OCI-LY1 (cell line): ENCODE data around the gene PLPP1.

Experiments used
- H2AFZ ChIP-seq: fragments of 200-600 bp; sonication (generic), shearing (Covaris generic); 2 replicates; pipeline ENCODE4 v1.6.0; 2014; ENCODE audit warnings: antibody characterized with exemption, mild to moderate bottlenecking, low read length
- H3F3A ChIP-seq: fragments of 200-600 bp; sonication (generic), shearing (Covaris generic); 2 replicates; pipeline ENCODE4 v1.6.0; 2014; ENCODE audit warnings: mild to moderate bottlenecking, antibody characterized with exemption, low read length, moderate library complexity; ENCODE audit not compliant: insufficient read depth
- H3K27ac ChIP-seq: fragments of 200-600 bp; sonication (generic); 2 replicates; pipeline ENCODE4 v1.5.1; 2014; ENCODE audit warnings: low read length, mixed run types, mild to moderate bottlenecking, low read depth; ENCODE audit not compliant: poor library complexity, severe bottlenecking
- H3K27me3 ChIP-seq: fragments of 200-600 bp; sonication (generic); 2 replicates; pipeline ENCODE4 v1.6.0; 2014; ENCODE audit warnings: antibody characterized with exemption, mild to moderate bottlenecking, low read length, moderate library complexity; ENCODE audit not compliant: insufficient read depth
- H3K36me3 ChIP-seq: fragments of 200-600 bp; sonication (generic); 2 replicates; pipeline ENCODE4 v1.6.1; 2014; ENCODE audit warnings: mild to moderate bottlenecking, antibody characterized with exemption, low read length, moderate library complexity, mixed read lengths; ENCODE audit not compliant: insufficient read depth
- H3K4me1 ChIP-seq: fragments of 200-600 bp; sonication (generic); 2 replicates; pipeline ENCODE4 v1.5.1; 2014; ENCODE audit warnings: mild to moderate bottlenecking, low read length, moderate library complexity; ENCODE audit not compliant: insufficient read depth, severe bottlenecking
- H3K4me2 ChIP-seq: fragments of 200-600 bp; sonication (generic), shearing (Covaris generic); 2 replicates; pipeline ENCODE4 v1.6.1; 2014; ENCODE audit warnings: low read length
- H3K4me3 ChIP-seq: fragments of 200-600 bp; sonication (generic); 2 replicates; pipeline ENCODE4 v1.5.1; 2014; ENCODE audit warnings: low read length, low read depth, mild to moderate bottlenecking, mixed read lengths; ENCODE audit not compliant: poor library complexity, severe bottlenecking
- H3K79me2 ChIP-seq: fragments of 200-600 bp; shearing (Covaris generic); 2 replicates; pipeline ENCODE4 v1.6.1; 2016; ENCODE audit warnings: mixed run types, low read length, mixed read lengths; ENCODE audit not compliant: insufficient read depth
- H3K9ac ChIP-seq: fragments of 200-600 bp; sonication (generic), shearing (Covaris generic); 2 replicates; pipeline ENCODE4 v1.6.1; 2014; ENCODE audit warnings: mild to moderate bottlenecking, low read length, mixed read lengths
- H3K9me2 ChIP-seq: fragments of 200-600 bp; sonication (generic), shearing (Covaris generic); 2 replicates; pipeline ENCODE4 v1.6.1; 2014; ENCODE audit warnings: low read depth, mild to moderate bottlenecking, low read length, mixed read lengths
- H3K9me3 ChIP-seq: fragments of 200-600 bp; shearing (Covaris generic); 2 replicates; pipeline ENCODE4 v1.6.1; 2014; ENCODE audit warnings: low read length, mixed read lengths
- H4K20me1 ChIP-seq: fragments of 200-600 bp; sonication (generic), shearing (Covaris generic); 2 replicates; pipeline ENCODE4 v1.6.0; 2016; ENCODE audit warnings: mild to moderate bottlenecking, low read length; ENCODE audit not compliant: insufficient read depth
- CTCF ChIP-seq: fragments of 200-600 bp; sonication (generic), shearing (Covaris generic); IDR thresholded peaks from 2 replicates; pipeline ENCODE4 v1.5.1; 2017; ENCODE audit warnings: mild to moderate bottlenecking, antibody characterized with exemption, low read length, moderate library complexity, mixed read lengths
- EZH2 ChIP-seq: fragments of 200-600 bp; sonication (generic), shearing (Covaris generic); IDR thresholded peaks from 2 replicates; pipeline ENCODE4 v1.8.0; 2017; ENCODE audit warnings: borderline replicate concordance, mixed run types, mild to moderate bottlenecking, antibody characterized with exemption, low read length, moderate library complexity, mixed read lengths

The PLPP1 gene

GRCh38 chr5:55484531-55484930 is 50.2 kb downstream of the PLPP1 start:
- no peak overlapping the region for H3K27ac ChIP-seq

GRCh38 chr5:55483885-55484284 is 50.9 kb downstream of the PLPP1 start:
- no peaks in the 10 kb centered on the region for H3K79me2 ChIP-seq
- no peak overlapping the region for H3K4me3 ChIP-seq
- H3K4me1 ChIP-seq: no peaks in the 10 kb centered on the region
- H3K4me2 ChIP-seq: no peak overlapping the region
- no peaks in the 10 kb centered on the region for H4K20me1 ChIP-seq
- no peaks in the 10 kb centered on the region for H3K27me3 ChIP-seq
- no peak for TF ChIP-seq CTCF
- no peaks in the 10 kb centered on the region for H3K9me2 ChIP-seq
- no peak overlapping the region for H3K27ac ChIP-seq
- no peaks in the 10 kb centered on the region for H3K36me3 ChIP-seq
- H3K9ac ChIP-seq: no peak overlapping the region
- H3K9me3 ChIP-seq: no peaks in the 10 kb centered on the region
- no peak overlapping the region for H2AFZ ChIP-seq
- H3F3A ChIP-seq: no peaks in the 10 kb centered on the region

More at GRCh38 chr5:55484531-55484930, 50.2 kb downstream of the PLPP1 start:
- TF ChIP-seq EZH2 (no peak), CTCF (no peak)
- H3K9me3 ChIP-seq: no peaks in the 10 kb centered on the region
- no peaks in the 10 kb centered on the region for H3K9me2 ChIP-seq
- no peaks in the 10 kb centered on the region for H3K36me3 ChIP-seq
- H3K4me2 ChIP-seq: no peak overlapping the region
- H3K27me3 ChIP-seq: no peaks in the 10 kb centered on the region
- H3F3A ChIP-seq: no peaks in the 10 kb centered on the region
- H4K20me1 ChIP-seq: no peaks in the 10 kb centered on the region
- H3K9ac ChIP-seq: no peak overlapping the region
- H3K4me1 ChIP-seq: no peaks in the 10 kb centered on the region
- H3K79me2 ChIP-seq: no peaks in the 10 kb centered on the region
- H2AFZ ChIP-seq: no peak overlapping the region
- H3K4me3 ChIP-seq: no peak overlapping the region

GRCh38 chr5:55481293-55481855 is 53.4 kb downstream of the PLPP1 start:
- Histone ChIP-seq H3K27ac (no peak overlapping the region), H3F3A (no peaks in the 10 kb centered on the region), H3K4me3 (no peak overlapping the region), H3K4me1 (no peaks in the 10 kb centered on the region), H3K27me3 (no peaks in the 10 kb centered on the region), H2AFZ (no peak overlapping the region), H3K9me2 (no peaks in the 10 kb centered on the region), H3K9ac (no peak overlapping the region), H3K4me2 (no peak overlapping the region), H3K36me3 (no peaks in the 10 kb centered on the region), H3K9me3 (no peaks in the 10 kb centered on the region), H4K20me1 (no peaks in the 10 kb centered on the region), H3K79me2 (no peaks in the 10 kb centered on the region)
- TF ChIP-seq CTCF (no peak), EZH2 (no peak)
